Osteoblast (primary cell): ENCODE results near the gene ANLN. TPM values are rescaled to one million over a fixed set of nuclear protein-coding genes. Genes with fewer than 3 reads are reported as not detected.

Experiments
- DNase-seq: peaks from one replicate; pipeline ENCODE4 v3.0.0; 2011; ENCODE audit warnings: low spot score, mixed read lengths; ENCODE audit not compliant: insufficient read length; ENCODE audit errors: missing footprints
- H2AFZ ChIP-seq: 2 replicates; pipeline ENCODE4 v1.6.0; 2011; ENCODE audit warnings: mild to moderate bottlenecking, low read length
- H3K27ac ChIP-seq: 2 replicates; pipeline ENCODE4 v1.5.1; 2011; ENCODE audit warnings: mild to moderate bottlenecking, low read depth, low read length, moderate library complexity
- H3K27me3 ChIP-seq: 2 replicates; pipeline ENCODE4 v1.6.0; 2012; ENCODE audit warnings: mild to moderate bottlenecking, control low read depth, inconsistent platforms, low read length, moderate library complexity; ENCODE audit not compliant: insufficient read depth
- H3K36me3 ChIP-seq: 2 replicates; pipeline ENCODE4 v1.5.1; 2011; ENCODE audit warnings: mild to moderate bottlenecking, low read length, control low read depth, moderate library complexity; ENCODE audit not compliant: insufficient read depth
- H3K4me1 ChIP-seq: 2 replicates; pipeline ENCODE4 v1.5.1; 2011; ENCODE audit warnings: mild to moderate bottlenecking, low read length, control low read depth, moderate library complexity; ENCODE audit not compliant: insufficient read depth
- H3K4me2 ChIP-seq: 2 replicates; pipeline ENCODE4 v1.6.0; 2011; ENCODE audit warnings: mild to moderate bottlenecking, low read length; ENCODE audit not compliant: insufficient read depth
- H3K4me3 ChIP-seq: fragments of 200-600 bp; sonication (generic); 3 replicates; pipeline ENCODE4 v1.5.1; 2012; ENCODE audit warnings: mild to moderate bottlenecking, low read length, inconsistent platforms; ENCODE audit not compliant: insufficient read depth
- H3K79me2 ChIP-seq: 2 replicates; pipeline ENCODE4 v1.6.0; 2012; ENCODE audit warnings: mild to moderate bottlenecking, low read length, control low read depth, inconsistent platforms; ENCODE audit not compliant: insufficient read depth
- H3K9me3 ChIP-seq: 2 replicates; pipeline ENCODE4 v1.5.1; 2011; ENCODE audit warnings: low read depth, low read length, control low read depth
- H4K20me1 ChIP-seq: 2 replicates; pipeline ENCODE4 v1.6.0; 2012; ENCODE audit warnings: mild to moderate bottlenecking, low read length, control low read depth; ENCODE audit not compliant: insufficient read depth
- CTCF ChIP-seq: IDR thresholded peaks from 2 replicates; pipeline ENCODE4 v1.5.1; 2011; ENCODE audit warnings: mild to moderate bottlenecking, low read depth, low read length, moderate library complexity; ENCODE audit errors: extremely low read depth
- total RNA-seq: library from RNA; depleted of rRNA; stranded (reverse); fragments of >200 nt; gene quantifications from 2 replicates; pipeline ENCODE4 v1.2.3, GENCODE V29; 2012

Gene ANLN
- total RNA-seq, 1 donor = 12.7 TPM

- Histone ChIP-seq H3K9me3 (no peaks in the 10 kb centered on the region), H3K27ac (no peak overlapping the region), H4K20me1 (no peaks in the 10 kb centered on the region), H3K27me3 (no peaks in the 10 kb centered on the region), H3K4me2 (no peak overlapping the region), H3K4me3 (no peak overlapping the region), H3K79me2 (peaks cover 69% of the 10 kb centered on the region), H3K36me3 (peaks cover 39% of the 10 kb centered on the region), H3K4me1 (peaks cover 8% of the 10 kb centered on the region), H2AFZ (peak overlapping the region; percentile 59)
- no peak for TF ChIP-seq CTCF
- DNase-seq = no peak
These were observed 19.5 kb downstream of the ANLN start for GRCh38 chr7:36409180-36409579.

- peak overlapping the region; percentile 51 for H2AFZ ChIP-seq
- no peak overlapping the region for H3K4me3 ChIP-seq
- H3K9me3 ChIP-seq = no peaks in the 10 kb centered on the region
- peaks cover 29% of the 10 kb centered on the region for H3K79me2 ChIP-seq
- H4K20me1 ChIP-seq = no peaks in the 10 kb centered on the region
- H3K36me3 ChIP-seq = peaks cover 41% of the 10 kb centered on the region
- H3K27ac ChIP-seq = no peak overlapping the region
- no peaks in the 10 kb centered on the region for H3K27me3 ChIP-seq
- no peaks in the 10 kb centered on the region for H3K4me1 ChIP-seq
- no peak for TF ChIP-seq CTCF
- DNase-seq = no peak
- no peak overlapping the region for H3K4me2 ChIP-seq
These were observed 25.5 kb downstream of the ANLN start for GRCh38 chr7:36415144-36415543.

GRCh38 chr7:36416251-36416650 is 26.6 kb downstream of the ANLN start:
- peaks cover 28% of the 10 kb centered on the region for H3K79me2 ChIP-seq
- no peak for DNase-seq
- H3K27ac ChIP-seq = no peak overlapping the region
- H3K4me1 ChIP-seq = no peaks in the 10 kb centered on the region
- no peak overlapping the region for H3K4me2 ChIP-seq
- no peaks in the 10 kb centered on the region for H3K9me3 ChIP-seq
- H3K36me3 ChIP-seq = peaks cover 40% of the 10 kb centered on the region
- H2AFZ ChIP-seq = peak overlapping the region; percentile 50
- no peaks in the 10 kb centered on the region for H4K20me1 ChIP-seq
- no peak overlapping the region for H3K4me3 ChIP-seq
- H3K27me3 ChIP-seq = no peaks in the 10 kb centered on the region
- no peak for TF ChIP-seq CTCF

- H3K4me2 ChIP-seq = no peak overlapping the region
- H3K4me1 ChIP-seq = no peaks in the 10 kb centered on the region
- peak overlapping the region; percentile 30 for H2AFZ ChIP-seq
- no peak for DNase-seq
- peaks cover 14% of the 10 kb centered on the region for H3K79me2 ChIP-seq
- H4K20me1 ChIP-seq = no peaks in the 10 kb centered on the region
- H3K36me3 ChIP-seq = peaks cover 46% of the 10 kb centered on the region
- no peak overlapping the region for H3K4me3 ChIP-seq
- no peak overlapping the region for H3K27ac ChIP-seq
- H3K9me3 ChIP-seq = no peaks in the 10 kb centered on the region
- TF ChIP-seq CTCF = no peak
- H3K27me3 ChIP-seq = no peaks in the 10 kb centered on the region
These were observed 30.6 kb downstream of the ANLN start for GRCh38 chr7:36420307-36420706.
